Neural progenitor cell (in vitro differentiated cells): ENCODE measurements around the gene SEC22A.

ENCODE experiments used
- CTCF ChIP-seq: fragments of 200-600 bp; sonication (generic); IDR thresholded peaks from 2 replicates; pipeline ENCODE4 v1.5.1; 2017; ENCODE audit warnings: antibody characterized with exemption, mild to moderate bottlenecking
- EZH2 ChIP-seq: fragments of 200-600 bp; sonication (generic); IDR thresholded peaks from 2 replicates; pipeline ENCODE4 v1.6.1; 2017; ENCODE audit warnings: antibody characterized with exemption, mild to moderate bottlenecking, moderate library complexity
- EZH2phosphoT487 ChIP-seq: fragments of 200-600 bp; sonication (generic); IDR thresholded peaks from 2 replicates; pipeline ENCODE4 v1.6.1; 2017; ENCODE audit warnings: antibody characterized with exemption

GRCh38 chr3:123246866-123247265 is 45.1 kb downstream of the SEC22A start:
- no peak for TF ChIP-seq CTCF
- no peak for TF ChIP-seq EZH2phosphoT487
- TF ChIP-seq EZH2 = no peak
